HUDEP-2 (cell line): ENCODE data around the gene NTRK2.
A peak's percentile ranks its signal among the peaks of the same experiment; 100 is the strongest.

Source experiments
- DNase-seq, 76 experiments: peaks; one replicate each; lab custom pipeline; 2025; ENCODE audit not compliant: unreplicated experiment in 76 of 76; lab: John Stamatoyannopoulos, UW

Gene NTRK2

DNA sequence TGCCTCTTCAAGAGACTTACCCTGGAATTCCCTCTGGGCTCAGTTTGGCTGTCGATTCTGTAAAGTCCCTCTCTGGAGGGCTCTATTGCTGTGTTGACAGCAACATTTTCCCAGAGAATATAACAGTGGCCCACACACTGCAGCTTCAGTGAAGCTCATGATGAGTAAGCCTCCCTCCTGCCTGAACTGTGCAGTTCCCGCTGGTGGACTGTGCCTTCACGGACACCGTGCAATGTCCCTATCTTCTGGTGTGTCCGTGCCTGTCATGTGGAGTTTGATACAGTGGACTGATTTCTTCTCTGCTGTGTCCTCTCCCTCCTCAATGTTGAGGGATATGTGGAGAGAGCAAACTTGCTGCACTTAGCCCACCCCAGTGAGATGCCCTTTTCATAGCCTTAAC lies 109.0 kb downstream of the NTRK2 start:
- no peak for DNase-seq

DNA sequence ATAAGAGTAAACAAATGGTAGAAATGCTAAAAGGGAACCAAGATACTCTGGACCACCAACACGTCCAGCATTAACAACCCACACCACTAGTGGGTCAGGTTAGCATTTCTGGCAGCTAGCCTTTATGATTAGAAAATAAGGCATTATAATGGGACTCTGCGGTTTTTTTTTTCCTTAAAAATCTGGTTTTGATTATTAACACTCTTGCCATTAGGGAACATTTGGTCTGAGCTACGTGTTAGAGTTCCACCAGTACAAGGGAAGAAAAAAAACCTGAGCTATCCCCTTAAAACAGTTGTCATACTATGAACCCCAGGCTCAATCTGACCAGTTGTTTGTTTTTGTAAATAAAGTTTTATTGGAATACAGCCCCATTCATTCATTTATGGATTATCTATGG lies 110.4 kb downstream of the NTRK2 start:
- DNase-seq, result no peak

DNA sequence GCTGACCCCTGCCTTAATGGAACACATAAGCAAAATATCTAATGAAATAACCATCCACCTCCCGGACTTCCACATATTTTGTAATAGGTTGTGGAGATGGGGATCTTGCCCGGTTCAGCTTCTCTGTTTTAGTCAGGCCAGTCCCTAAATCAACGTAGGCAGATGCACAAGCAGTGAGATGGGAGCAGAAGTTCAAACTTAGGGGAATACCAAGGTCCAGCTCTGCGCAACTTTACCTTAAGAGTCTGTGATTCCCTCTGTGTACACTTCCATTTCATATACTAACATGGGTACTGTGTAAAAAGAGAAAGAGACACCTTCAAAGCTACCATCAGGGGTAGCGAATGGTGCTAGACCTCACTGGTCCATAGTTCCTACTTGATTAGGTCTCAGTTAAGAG lies 110.9 kb downstream of the NTRK2 start:
- no peak for DNase-seq

DNA sequence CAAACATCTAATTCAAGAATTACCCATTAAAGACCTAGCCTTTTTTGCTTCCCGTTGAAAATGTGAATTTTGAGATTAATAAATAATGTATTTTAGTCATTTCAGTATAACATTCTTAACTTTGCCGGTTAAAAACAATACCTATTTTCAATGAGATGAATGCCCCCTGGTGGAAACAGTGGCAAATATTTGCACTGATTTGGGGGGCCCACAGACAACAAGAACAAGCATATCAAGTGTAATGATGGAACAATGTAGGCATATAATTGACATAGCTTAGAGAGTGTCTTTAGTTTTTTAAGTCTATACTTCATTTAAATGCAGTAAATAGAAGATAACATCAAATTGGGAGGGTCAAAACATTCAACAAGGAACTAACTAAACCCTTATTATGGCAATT lies 111.9 kb downstream of the NTRK2 start:
- DNase-seq, result no peak

DNA sequence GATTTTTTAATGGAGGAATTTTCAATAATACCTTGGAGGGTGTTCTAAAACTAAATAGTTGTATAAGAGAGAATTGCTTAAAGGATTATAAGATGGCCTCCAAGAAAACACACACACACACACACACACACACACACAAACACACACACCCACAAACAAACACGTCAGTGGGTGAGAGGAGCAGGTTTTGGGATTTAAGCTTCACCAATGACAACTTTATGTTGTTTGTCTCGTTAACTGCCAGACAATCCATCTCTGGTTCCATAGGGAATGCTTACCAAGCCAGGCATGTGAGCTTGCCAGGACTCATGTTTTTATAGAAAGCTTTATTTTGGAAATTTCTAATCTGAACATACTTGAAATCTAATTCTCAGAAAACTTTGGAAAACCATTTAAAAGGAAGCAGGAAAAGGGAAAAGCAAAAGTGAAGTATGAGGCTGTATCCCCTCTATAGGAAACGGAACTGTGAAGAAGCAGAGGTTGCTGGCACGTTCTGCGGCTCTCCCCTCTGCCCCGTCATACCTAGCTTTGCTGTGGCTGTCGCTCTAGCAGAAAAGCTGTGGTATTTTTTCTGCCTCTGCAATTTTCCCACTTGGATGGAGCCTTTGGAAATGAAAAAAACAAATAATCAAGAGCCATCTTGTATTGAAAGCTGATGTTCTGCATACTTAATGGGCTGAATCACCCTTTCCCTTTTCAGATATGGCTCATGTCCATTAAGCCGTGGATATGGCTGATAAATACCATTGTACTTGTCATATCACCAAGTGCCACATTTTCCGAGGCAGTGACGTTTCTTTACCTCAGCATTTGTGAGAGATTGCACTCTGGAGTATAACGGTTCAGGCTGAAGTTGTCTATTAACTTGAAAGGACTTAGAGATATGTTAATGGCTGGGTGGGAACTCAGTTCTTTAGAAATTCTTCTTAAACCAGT lies 112.7 kb downstream of the NTRK2 start:
- peak in 60 of 76 experiments; percentile 1 to 86 (median 52) for DNase-seq

DNA sequence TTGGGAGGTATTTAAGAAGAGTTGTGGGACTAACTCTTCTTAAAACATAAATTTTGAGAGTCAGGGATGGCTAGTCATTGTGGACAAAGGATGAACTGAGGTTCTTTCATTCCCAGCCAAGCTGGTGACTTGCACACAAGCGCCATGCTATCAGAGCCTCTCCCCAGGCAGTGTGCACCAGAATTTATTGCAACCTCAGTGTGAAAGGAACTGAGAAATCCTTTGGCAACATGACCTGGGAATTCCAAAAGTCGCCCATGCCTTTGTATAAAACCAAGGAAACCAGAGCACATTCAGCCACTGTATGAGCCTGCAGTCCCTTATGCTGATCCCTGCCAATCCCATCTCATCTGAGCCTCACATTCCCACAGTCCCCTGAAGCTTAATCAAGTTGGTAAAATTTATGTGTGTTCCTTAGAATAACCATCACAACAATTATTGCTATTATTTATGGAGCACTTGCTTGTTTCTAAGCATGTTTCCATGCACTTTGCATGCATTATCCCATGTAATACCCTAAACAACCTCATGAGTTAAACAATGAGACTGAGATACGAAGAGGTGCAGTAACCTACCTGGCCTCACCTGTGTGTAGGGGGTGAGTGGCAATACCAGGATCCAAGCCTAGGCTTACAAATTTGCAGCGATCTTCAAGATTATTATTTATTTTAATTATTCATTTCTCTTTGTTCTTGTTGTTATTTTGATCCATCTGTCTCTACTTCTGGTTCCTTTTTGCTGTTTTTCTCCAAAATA lies 116.4 kb downstream of the NTRK2 start:
- no peak for DNase-seq

DNA sequence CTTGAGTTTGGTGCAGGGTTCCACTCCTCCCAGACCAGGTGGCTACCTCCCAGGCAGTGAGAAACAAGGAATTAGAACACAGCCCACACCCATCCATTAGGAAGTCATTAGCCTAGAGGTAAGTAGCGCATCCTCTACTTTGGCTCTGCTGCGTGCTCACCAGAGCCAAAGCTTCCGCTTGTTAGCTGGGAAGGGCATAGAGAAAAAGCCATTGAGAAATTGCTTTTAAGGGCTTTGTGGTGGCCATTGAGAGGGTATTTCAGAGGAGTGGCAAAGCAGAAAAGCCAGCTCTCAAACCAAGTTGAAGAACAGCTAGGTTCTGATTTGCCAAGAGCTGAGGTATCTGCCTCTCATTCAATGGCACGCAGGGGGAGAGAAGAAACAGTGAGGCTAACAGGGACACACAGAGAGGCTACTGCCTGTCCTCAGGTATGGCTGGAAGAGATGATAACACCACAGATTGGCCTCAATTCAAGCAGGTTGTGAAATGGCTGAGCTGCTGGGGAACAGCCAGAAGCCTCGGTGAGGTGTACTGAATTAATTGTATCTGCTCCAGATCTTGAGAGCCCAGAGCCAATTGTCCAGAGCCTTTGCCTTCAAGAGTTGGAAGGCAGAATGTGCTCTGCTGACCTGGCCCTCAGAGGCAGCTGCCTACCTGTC lies 119.4 kb downstream of the NTRK2 start:
- DNase-seq, result no peak

DNA sequence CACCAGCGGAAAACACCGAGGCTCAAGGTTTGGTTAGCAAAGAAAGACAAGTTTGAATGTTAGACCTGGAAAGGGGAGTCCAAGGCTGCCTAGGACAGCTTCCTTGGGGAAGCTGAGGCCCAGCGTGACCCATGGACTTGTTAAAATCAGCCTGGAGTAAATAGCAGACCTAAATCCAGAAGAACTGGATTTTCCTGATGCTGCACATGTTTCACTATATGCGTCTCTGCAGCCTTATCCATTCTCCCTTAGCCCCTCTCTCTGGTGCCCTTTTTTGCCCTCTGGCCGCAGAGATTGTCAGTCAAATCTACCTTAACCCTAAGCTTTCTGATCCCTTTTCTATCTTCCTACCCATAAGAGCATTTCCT lies 119.9 kb downstream of the NTRK2 start:
- DNase-seq, result no peak

DNA sequence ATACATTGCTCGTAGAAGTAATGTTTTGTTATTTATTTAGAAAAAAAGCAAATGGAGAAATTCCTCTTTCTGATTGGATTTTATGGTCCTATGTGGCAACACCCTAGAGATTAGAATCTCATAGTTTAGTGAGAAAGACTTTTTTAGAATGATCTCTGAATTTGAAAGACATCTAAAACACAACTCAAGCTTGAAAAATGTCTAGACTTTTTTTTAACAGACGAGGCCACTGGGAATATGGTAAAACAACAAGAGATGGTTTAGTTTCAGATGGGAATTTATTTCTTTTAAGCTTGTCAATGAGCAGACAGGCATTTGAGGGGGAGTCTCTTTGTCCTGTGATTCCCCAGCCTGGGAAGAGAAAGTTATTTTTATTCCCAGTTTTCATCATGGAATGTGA lies 122.1 kb downstream of the NTRK2 start:
- DNase-seq, result no peak

DNA sequence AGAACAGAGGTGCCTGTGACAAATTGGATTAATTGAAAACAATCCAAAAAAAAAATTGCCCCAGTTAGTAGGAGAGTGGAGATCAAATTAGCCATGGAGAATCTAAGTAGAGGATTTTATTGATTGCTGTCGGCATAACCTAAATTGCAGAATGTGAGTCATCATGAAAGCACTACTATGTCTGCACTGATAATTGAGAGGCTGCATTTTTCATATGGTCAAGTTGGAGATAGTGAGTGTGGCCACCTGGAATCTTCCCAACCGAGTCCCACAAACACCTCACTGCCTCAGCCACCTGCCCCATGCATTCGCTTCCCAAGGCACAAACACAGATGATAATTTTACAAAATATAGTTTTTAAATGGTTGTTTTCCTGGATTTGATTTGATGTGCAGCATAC lies 123.7 kb downstream of the NTRK2 start:
- DNase-seq, result no peak

DNA sequence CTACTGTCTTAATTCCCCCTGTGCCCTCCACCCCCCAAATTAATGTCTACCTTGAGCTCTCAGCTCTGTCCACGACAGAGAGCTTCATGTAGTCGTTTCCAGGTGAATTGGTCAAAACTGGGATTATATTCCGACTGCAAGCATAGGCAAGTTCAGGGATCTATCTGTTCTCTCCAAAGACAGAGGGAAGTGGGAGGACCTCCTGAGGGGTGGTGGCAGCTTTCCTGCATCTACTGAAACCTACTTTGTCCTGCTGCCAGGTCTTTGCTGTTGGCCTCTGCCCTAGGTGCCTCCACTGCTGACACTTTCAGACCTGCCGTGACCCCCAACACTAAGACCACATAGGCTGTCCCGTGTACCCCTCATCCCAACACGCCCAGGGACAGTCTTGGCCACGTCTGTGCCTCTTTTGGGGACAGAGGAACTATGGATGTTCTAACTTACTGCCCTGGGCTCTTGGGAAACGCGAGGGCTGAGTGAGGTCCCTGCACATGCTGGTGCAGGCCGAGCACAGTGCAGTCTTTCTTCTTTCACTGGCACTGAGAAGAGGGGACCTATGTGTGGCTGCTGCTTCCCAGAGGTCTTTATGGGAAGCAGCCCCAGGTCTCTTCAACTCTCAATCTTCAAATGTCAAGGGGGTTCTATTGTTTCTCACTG lies 125.6 kb downstream of the NTRK2 start:
- DNase-seq, result no peak

DNA sequence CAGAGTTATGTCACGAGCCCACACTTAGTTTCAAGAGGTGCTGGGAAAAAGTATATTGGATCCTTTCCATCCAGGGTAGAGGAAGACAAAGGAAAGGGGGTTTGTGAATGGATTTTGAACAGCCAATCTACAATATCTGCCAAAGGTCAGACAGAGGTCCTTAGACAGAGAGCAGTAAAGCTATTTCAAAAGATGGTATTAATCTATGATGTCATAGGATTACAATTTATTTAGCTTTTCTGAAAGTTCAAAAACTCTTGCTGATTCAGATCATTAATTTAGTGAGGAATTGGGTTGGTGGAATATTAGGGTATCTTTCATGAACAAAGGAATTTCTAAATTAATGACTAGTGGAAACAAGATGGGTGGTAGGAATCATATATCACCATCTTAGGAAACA lies 126.9 kb downstream of the NTRK2 start:
- no peak for DNase-seq

DNA sequence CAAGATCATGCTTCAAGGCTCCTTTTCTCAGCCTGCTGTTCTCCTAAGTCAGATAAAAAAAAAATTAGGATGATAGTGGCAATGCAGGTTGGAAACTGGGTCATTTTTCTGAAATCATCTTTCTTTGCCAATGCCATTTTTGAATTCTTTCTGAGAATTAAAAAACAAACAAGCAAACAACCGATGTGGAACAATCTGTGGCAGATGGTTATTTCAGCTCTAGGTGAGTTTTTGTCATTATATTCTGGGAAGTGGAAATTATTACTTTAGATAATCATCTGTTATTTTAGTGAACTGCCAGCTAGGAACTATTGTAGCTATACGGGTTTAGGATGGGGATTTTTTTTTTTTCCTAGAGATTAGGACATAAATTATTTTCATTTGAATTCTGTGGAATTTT lies 129.7 kb downstream of the NTRK2 start:
- no peak for DNase-seq

DNA sequence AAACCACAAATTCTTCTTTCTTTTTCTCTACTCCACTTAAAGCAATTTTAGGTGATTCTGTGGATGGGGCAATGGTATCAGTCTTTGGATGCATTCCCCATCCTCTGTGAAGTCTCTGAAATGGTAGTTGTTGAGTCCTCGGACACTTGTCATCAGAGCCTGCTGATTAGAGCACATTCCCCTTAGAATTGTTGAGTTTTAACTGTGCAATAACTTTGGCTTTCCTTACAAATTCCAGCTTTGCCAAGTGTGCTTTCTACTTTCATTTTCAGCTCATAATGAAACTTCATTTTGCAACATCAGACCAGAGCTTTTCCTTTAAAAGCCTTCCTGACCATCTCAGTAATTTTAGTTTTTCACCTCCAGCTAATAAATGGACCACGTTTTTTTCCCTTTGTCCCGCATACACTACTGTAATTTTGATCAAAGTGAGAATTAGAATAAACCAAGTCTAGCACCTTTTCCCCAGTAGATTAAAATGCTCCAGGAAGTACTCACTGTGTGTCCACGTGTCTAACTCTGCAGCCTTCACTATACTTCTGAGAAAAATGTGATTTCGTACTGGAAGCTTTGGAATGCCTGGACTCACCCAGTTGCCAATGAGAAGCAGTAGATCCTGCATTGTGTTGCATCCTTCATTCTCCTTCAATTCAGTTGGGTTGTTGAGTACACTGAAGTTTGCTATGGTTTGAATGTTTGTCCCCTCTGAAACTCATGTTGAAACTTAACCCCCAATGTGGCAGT lies 135.6 kb downstream of the NTRK2 start:
- no peak for DNase-seq

DNA sequence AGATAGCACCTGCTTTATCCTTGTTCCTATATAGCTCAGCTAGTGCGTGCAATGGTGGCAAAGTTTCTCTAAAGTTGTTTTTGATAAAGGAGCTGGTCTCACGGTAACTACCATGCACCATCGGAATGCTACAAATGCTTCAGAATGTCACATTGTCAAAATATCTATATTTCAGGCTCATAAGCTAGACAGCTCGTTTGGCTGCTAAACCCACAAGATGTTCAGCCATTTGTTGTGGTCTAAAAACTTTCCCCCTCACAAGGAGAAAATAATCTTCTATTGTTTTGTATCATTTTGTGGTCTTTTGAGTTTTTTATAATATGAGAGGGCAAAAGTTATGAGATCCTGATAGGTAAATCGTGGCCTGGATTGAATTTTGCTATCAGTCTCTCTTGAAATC lies 137.9 kb downstream of the NTRK2 start:
- no peak for DNase-seq

DNA sequence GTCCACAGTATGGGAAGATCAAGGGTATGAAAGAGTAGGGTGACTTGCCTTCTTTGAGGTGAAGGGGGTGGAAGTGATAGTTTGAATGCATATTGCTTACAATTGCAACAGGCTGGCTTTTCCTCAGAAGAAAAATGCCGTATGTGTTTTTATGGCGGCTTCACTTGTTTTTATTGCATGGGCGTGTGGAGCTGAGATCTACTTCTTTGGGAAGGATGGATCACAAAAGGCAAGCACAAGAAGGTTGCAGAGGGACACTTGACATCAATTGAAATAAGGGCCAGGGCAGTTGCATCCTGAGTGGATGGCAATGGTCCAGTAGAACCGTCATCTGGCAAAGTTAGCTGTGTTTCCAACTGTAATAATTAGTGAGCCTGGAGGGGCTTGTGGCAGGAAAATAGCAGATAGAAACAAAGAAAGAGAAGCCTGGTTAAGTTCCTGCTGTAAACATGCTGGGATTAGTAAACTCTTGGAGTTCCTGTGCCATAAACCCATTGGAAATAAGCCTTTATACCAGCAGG lies 138.4 kb downstream of the NTRK2 start:
- DNase-seq, result no peak

DNA sequence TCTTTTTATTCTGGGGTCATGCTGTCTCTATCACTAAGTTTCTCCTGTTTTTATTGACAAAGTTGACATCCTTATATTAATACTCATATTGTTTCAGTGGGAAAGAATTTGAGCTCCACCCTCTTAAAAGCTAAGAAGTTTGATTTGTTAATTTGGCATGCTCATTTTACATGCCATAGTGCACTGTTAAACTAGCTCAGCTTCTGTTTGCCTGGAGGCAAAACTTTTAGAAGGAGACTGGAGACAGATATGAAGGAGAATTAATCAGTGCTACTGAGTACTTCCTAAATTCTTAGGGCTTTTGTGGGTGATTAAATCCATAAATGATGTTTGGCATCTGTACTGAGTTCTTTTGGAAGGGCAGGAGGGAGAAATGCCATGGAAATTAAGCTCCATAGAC lies 138.9 kb downstream of the NTRK2 start:
- DNase-seq, result no peak

DNA sequence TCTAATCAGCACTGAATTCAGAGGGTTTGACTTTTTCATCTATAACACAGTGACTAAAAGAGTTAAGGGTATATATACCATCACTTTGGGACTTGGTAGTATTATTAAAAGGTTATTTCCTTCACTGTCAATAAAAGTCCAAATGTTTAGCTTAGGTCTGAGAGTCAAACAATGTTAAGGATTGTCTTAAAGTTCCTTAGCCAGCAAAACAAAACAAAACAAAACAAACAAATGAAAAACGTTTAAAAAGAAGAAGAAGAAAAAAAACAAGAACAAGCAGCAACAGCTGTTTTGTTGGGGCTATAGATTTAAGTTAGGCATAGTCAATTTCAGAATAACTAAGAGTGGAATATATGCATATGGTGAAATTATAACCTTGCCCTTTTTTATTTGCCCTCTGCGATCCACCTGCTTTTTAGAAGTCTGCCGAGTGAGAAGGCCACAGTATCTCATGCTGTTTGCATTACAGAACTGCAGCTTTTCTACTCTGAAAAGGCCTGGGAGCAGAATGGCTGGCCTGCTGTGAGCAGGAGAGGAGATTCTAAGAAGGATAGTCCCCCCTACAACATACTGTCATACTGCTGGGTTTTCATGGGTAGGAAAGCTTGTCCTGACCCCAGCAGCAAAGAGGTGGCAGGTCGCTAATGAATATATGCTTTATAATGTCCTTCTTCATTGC lies 141.7 kb downstream of the NTRK2 start:
- no peak for DNase-seq

DNA sequence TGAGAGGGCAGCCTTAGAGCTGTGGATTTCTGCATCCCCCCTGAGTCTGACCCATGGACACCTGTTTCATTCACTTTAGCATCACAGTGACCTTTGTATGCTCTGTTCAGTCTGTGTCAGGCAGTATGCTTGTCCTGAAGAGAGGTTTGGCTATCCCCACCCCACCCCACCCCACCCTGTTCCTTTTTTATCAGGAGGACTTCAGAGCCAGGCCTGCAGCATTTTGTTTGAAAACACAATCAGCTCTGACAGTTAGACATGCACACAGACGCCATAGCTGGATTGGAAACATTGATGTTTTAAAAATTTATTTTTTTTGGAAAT lies 142.2 kb downstream of the NTRK2 start:
- DNase-seq, result peak in 48 of 76 experiments; percentile 1 to 69 (median 22)

DNA sequence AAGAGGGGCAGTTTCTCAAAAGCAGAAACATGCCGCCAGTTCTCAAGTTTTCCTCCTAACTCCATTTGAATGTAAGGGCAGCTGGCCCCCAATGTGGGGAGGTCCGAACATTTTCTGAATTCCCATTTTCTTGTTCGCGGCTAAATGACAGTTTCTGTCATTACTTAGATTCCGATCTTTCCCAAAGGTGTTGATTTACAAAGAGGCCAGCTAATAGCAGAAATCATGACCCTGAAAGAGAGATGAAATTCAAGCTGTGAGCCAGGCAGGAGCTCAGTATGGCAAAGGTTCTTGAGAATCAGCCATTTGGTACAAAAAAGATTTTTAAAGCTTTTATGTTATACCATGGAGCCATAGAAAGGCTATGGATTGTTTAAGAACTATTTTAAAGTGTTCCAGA lies 142.8 kb downstream of the NTRK2 start:
- DNase-seq, result no peak
